ENCODE data around the gene FBXL22. TPM values are rescaled to one million over a fixed set of nuclear protein-coding genes. Genes with fewer than 3 reads are reported as not detected.

Gene FBXL22
- total and polyA plus RNA-seq, 4 experiments from 2014 or later: 0.50 to 2.2 (median 1.9) TPM

GRCh38 chr15:63606308-63606707, 9.1 kb downstream of the FBXL22 start:
- ChIA-PET POLR2A (ENCODE audit: partially characterized antibody) (interaction anchor here (0.7 to 2.3 kb wide), 8 partner anchors 9 to 487 kb away, joined by 3 to 13 read pairs (median 4); partner anchors contain the start of genes CIAO2A, FBXL22 and USP3), CTCF (ENCODE audit: partially characterized antibody) (interaction anchor here (0.8 to 1.7 kb wide), 7 partner anchors 9 to 487 kb away, joined by 3 to 4 read pairs (median 3); partner anchors contain the start of gene CIAO2A)
- Histone ChIP-seq H3K4me1 (ENCODE audit: insufficient read depth, low read length) (peaks cover 52% of the 10 kb centered on the region), H3K36me3 (ENCODE audit: insufficient read depth, low read length) (peaks cover 26% of the 10 kb centered on the region), H3K27me3 (ENCODE audit: insufficient read depth, low read length) (no peaks in the 10 kb centered on the region), H3K27ac (ENCODE audit: low read depth, low read length) (peak overlapping the region; percentile 27), H3K4me3 (ENCODE audit: low read length in 2 of 2) (no peak overlapping the region), H3K9me3 (ENCODE audit: control insufficient read depth in 1 of 2, low read length in 2 of 2) (no peaks in the 10 kb centered on the region)
- Mint-ChIP-seq H3K4me3 (peak overlapping the region in 7 of 8 donors; percentile 31 to 83 (median 70)), H3K9me3 (no peaks in the 10 kb centered on the region), H3K27ac (peak overlapping the region; percentile 80 to 95 (median 93)), H3K4me1 (peaks cover 36 to 70% (median 54%) of the 10 kb centered on the region in 4 donors), H3K36me3 (peaks cover 22 to 37% of the 10 kb centered on the region in 2 donors), H3K27me3 (no peaks in the 10 kb centered on the region)
- DNase-seq: no peak
- intact Hi-C loops (cut with micrococcal nuclease): loop anchor here (10.0 kb wide), 2 partner anchors 228 to 488 kb away; partner anchors contain the start of genes CIAO2A, HERC1 and SNX1

GRCh38 chr15:63608989-63609388, 11.8 kb downstream of the FBXL22 start:
- Histone ChIP-seq H3K9me3 (ENCODE audit: control insufficient read depth in 1 of 2, low read length in 2 of 2) (no peaks in the 10 kb centered on the region), H3K4me1 (ENCODE audit: insufficient read depth, low read length) (peaks cover 40% of the 10 kb centered on the region), H3K36me3 (ENCODE audit: insufficient read depth, low read length) (peaks cover 33% of the 10 kb centered on the region), H3K27ac (ENCODE audit: low read depth, low read length) (no peak overlapping the region), H3K27me3 (ENCODE audit: insufficient read depth, low read length) (no peaks in the 10 kb centered on the region), H3K4me3 (ENCODE audit: low read length in 2 of 2) (no peak overlapping the region)
- no peak for DNase-seq
- intact Hi-C loops (cut with micrococcal nuclease): loop anchor here (10.0 kb wide), 2 partner anchors 226 to 486 kb away; partner anchors contain the start of genes CIAO2A, HERC1 and SNX1
- H3K4me3 Mint-ChIP-seq: no peak overlapping the region
- ChIA-PET POLR2A (ENCODE audit: partially characterized antibody) (interaction anchor here (1.0 to 3.7 kb wide), 5 partner anchors 10 to 437 kb away, joined by 3 to 69 read pairs (median 7); partner anchors contain the start of genes DAPK2, FBXL22 and USP3), CTCF (ENCODE audit: partially characterized antibody) (interaction anchor here (1.1 to 5.0 kb wide), 13 partner anchors 9 to 462 kb away, joined by 3 to 44 read pairs (median 6); partner anchors contain the start of gene DAPK2)
- H3K36me3 Mint-ChIP-seq: peaks cover 37 to 53% of the 10 kb centered on the region in 2 donors
- no peaks in the 10 kb centered on the region for H3K27me3 Mint-ChIP-seq
- no peaks in the 10 kb centered on the region for H3K9me3 Mint-ChIP-seq
- H3K27ac Mint-ChIP-seq: peak overlapping the region in 4 of 7 donors; percentile 47 to 81 (median 62)
- H3K4me1 Mint-ChIP-seq: peaks cover 33 to 59% (median 47%) of the 10 kb centered on the region in 4 donors

- intact Hi-C loops (cut with micrococcal nuclease): loop anchor here (10.0 kb wide), 2 partner anchors 225 to 485 kb away; partner anchors contain the start of genes CIAO2A, HERC1 and SNX1
- H3K27ac ChIP-seq (ENCODE audit: low read depth, low read length): no peak overlapping the region
- Mint-ChIP-seq H3K4me3 (no peak overlapping the region), H3K27me3 (no peaks in the 10 kb centered on the region), H3K36me3 (peaks cover 39 to 57% of the 10 kb centered on the region in 2 donors), H3K27ac (peak overlapping the region in 3 of 7 donors; percentile 47 to 70 (median 53)), H3K9me3 (no peaks in the 10 kb centered on the region), H3K4me1 (peaks cover 31 to 55% (median 44%) of the 10 kb centered on the region in 4 donors)
- peaks cover 33% of the 10 kb centered on the region for H3K36me3 ChIP-seq (ENCODE audit: insufficient read depth, low read length)
- no peaks in the 10 kb centered on the region for H3K9me3 ChIP-seq (ENCODE audit: control insufficient read depth in 1 of 2, low read length in 2 of 2)
- peaks cover 40% of the 10 kb centered on the region for H3K4me1 ChIP-seq (ENCODE audit: insufficient read depth, low read length)
- no peak for DNase-seq
- ChIA-PET POLR2A (ENCODE audit: partially characterized antibody) (interaction anchor here (0.7 to 3.7 kb wide), 9 partner anchors 10 to 437 kb away, joined by 3 to 69 read pairs (median 6); partner anchors contain the start of genes DAPK2, FBXL22 and USP3), CTCF (ENCODE audit: partially characterized antibody) (interaction anchor here (0.6 to 5.0 kb wide), 44 partner anchors 9 to 490 kb away, joined by 3 to 44 read pairs (median 4); partner anchors contain the start of genes CIAO2A, DAPK2, FBXL22 and SNX1)
- H3K4me3 ChIP-seq (ENCODE audit: low read length in 2 of 2): no peak overlapping the region
- H3K27me3 ChIP-seq (ENCODE audit: insufficient read depth, low read length): no peaks in the 10 kb centered on the region
These were observed 12.3 kb downstream of the FBXL22 start for GRCh38 chr15:63609448-63609847.

GRCh38 chr15:63610209-63610841, 13.1 kb downstream of the FBXL22 start:
- peak overlapping the region; percentile 33 for H3K27ac ChIP-seq (ENCODE audit: low read depth, low read length)
- peak; percentile 68 to 85 (median 75) for DNase-seq
- peak overlapping the region; percentile 27 to 97 (median 93) for H3K27ac Mint-ChIP-seq
- ChIA-PET POLR2A (ENCODE audit: partially characterized antibody) (interaction anchor here (0.7 to 3.7 kb wide), 10 partner anchors 11 to 436 kb away, joined by 3 to 69 read pairs (median 6); partner anchors contain the start of genes DAPK2, FBXL22 and USP3), CTCF (ENCODE audit: partially characterized antibody) (interaction anchor here (0.6 to 5.0 kb wide), 51 partner anchors 10 to 489 kb away, joined by 3 to 44 read pairs (median 4); partner anchors contain the start of genes CIAO2A, DAPK2, FBXL22 and SNX1)
- peaks cover 39% of the 10 kb centered on the region for H3K36me3 ChIP-seq (ENCODE audit: insufficient read depth, low read length)
- no peaks in the 10 kb centered on the region for H3K9me3 ChIP-seq (ENCODE audit: control insufficient read depth in 1 of 2, low read length in 2 of 2)
- H3K27me3 ChIP-seq (ENCODE audit: insufficient read depth, low read length): no peaks in the 10 kb centered on the region
- peaks cover 33% of the 10 kb centered on the region for H3K4me1 ChIP-seq (ENCODE audit: insufficient read depth, low read length)
- intact Hi-C loops (cut with micrococcal nuclease): loop anchor here (1.0 to 10.0 kb wide), 6 partner anchors 94 to 457 kb away; partner anchors contain the start of gene DAPK2
- H3K4me1 Mint-ChIP-seq: peaks cover 27 to 47% (median 39%) of the 10 kb centered on the region in 4 donors
- no peaks in the 10 kb centered on the region for H3K9me3 Mint-ChIP-seq
- peak overlapping the region; percentile 3 to 60 (median 34) for H3K4me3 Mint-ChIP-seq
- no peaks in the 10 kb centered on the region for H3K27me3 Mint-ChIP-seq
- H3K36me3 Mint-ChIP-seq: peaks cover 45 to 65% of the 10 kb centered on the region in 2 donors
- no peak overlapping the region for H3K4me3 ChIP-seq (ENCODE audit: low read length in 2 of 2)

GRCh38 chr15:63611177-63611576, 14.0 kb downstream of the FBXL22 start:
- no peaks in the 10 kb centered on the region for H3K9me3 ChIP-seq (ENCODE audit: control insufficient read depth in 1 of 2, low read length in 2 of 2)
- POLR2A ChIA-PET (ENCODE audit: partially characterized antibody): interaction anchor here (2.3 to 3.7 kb wide), 4 partner anchors 12 to 107 kb away, joined by 7 to 69 read pairs (median 12); partner anchors contain the start of genes FBXL22 and USP3
- CTCF ChIA-PET (ENCODE audit: partially characterized antibody): interaction anchor here (1.2 to 5.0 kb wide), 12 partner anchors 11 to 482 kb away, joined by 3 to 44 read pairs (median 9); partner anchors contain the start of genes CIAO2A and DAPK2
- Mint-ChIP-seq H3K36me3 (peaks cover 49 to 72% of the 10 kb centered on the region in 2 donors), H3K27ac (peak overlapping the region; percentile 27 to 97 (median 93)), H3K4me3 (peak overlapping the region in 1 of 8 donors; percentile 5), H3K9me3 (no peaks in the 10 kb centered on the region), H3K4me1 (peaks cover 22 to 38% (median 31%) of the 10 kb centered on the region in 4 donors), H3K27me3 (no peaks in the 10 kb centered on the region)
- peaks cover 46% of the 10 kb centered on the region for H3K36me3 ChIP-seq (ENCODE audit: insufficient read depth, low read length)
- peaks cover 24% of the 10 kb centered on the region for H3K4me1 ChIP-seq (ENCODE audit: insufficient read depth, low read length)
- H3K27ac ChIP-seq (ENCODE audit: low read depth, low read length): peak overlapping the region; percentile 33
- intact Hi-C loops (cut with micrococcal nuclease): loop anchor here (2.0 to 10.0 kb wide), 3 partner anchors 94 to 400 kb away; no protein-coding TSS in a partner anchor
- no peaks in the 10 kb centered on the region for H3K27me3 ChIP-seq (ENCODE audit: insufficient read depth, low read length)
- DNase-seq: no peak
- no peak overlapping the region for H3K4me3 ChIP-seq (ENCODE audit: low read length in 2 of 2)

- H3K4me3 Mint-ChIP-seq: no peak overlapping the region
- POLR2A ChIA-PET (ENCODE audit: partially characterized antibody): interaction anchor here (3.7 kb wide), 1 partner anchor 13 kb away, joined by 69 read pairs; the partner anchor contains the start of gene FBXL22
- no peaks in the 10 kb centered on the region for H3K27me3 ChIP-seq (ENCODE audit: insufficient read depth, low read length)
- peak overlapping the region in 6 of 7 donors; percentile 27 to 94 (median 77) for H3K27ac Mint-ChIP-seq
- no peak overlapping the region for H3K4me3 ChIP-seq (ENCODE audit: low read length in 2 of 2)
- H3K4me1 Mint-ChIP-seq: peaks cover 18 to 30% (median 25%) of the 10 kb centered on the region in 4 donors
- intact Hi-C loops (cut with micrococcal nuclease): loop anchor here (10.0 kb wide), 1 partner anchor 93 kb away; no protein-coding TSS in a partner anchor
- H3K4me1 ChIP-seq (ENCODE audit: insufficient read depth, low read length): peaks cover 17% of the 10 kb centered on the region
- peaks cover 56 to 78% of the 10 kb centered on the region in 2 donors for H3K36me3 Mint-ChIP-seq
- no peaks in the 10 kb centered on the region for H3K9me3 ChIP-seq (ENCODE audit: control insufficient read depth in 1 of 2, low read length in 2 of 2)
- peaks cover 49% of the 10 kb centered on the region for H3K36me3 ChIP-seq (ENCODE audit: insufficient read depth, low read length)
- no peaks in the 10 kb centered on the region for H3K9me3 Mint-ChIP-seq
- no peak for DNase-seq
- H3K27ac ChIP-seq (ENCODE audit: low read depth, low read length): no peak overlapping the region
- CTCF ChIA-PET (ENCODE audit: partially characterized antibody): interaction anchor here (1.5 to 5.0 kb wide), 4 partner anchors 8 to 455 kb away, joined by 3 to 44 read pairs (median 8); no protein-coding TSS in a partner anchor
- H3K27me3 Mint-ChIP-seq: no peaks in the 10 kb centered on the region
These were observed 15.1 kb downstream of the FBXL22 start for GRCh38 chr15:63612300-63612699.

Measured in CD4-positive, alpha-beta memory T cell (primary cell).